OCI-LY7 (cell line): ENCODE measurements around the gene SEPHS2.

Experiments
- CTCF ChIP-seq: fragments of 200-600 bp; sonication (generic); conservative IDR thresholded peaks from 2 replicates; pipeline ENCODE4 v1.5.1; 2014; ENCODE audit warnings: mild to moderate bottlenecking, antibody characterized with exemption, low read length, moderate library complexity, mixed read lengths
- EZH2phosphoT487 ChIP-seq: fragments of 200-600 bp; sonication (generic); IDR thresholded peaks from 2 replicates; pipeline ENCODE4 v1.6.1; 2018; ENCODE audit warnings: low read depth, borderline replicate concordance, mild to moderate bottlenecking, mixed run types, antibody characterized with exemption, low read length, moderate library complexity, mixed read lengths

GRCh38 chr16:30446203-30446595 is 525 bp upstream of the SEPHS2 start:
- TF ChIP-seq CTCF = no peak
- TF ChIP-seq EZH2phosphoT487 = no peak
